OCI-LY7 (cell line): Measurements from ENCODE around the gene ANTKMT. TPM values are rescaled to one million over a fixed set of nuclear protein-coding genes. Genes with fewer than 3 reads are reported as not detected.
A peak's percentile ranks its signal among the peaks of the same experiment; 100 is the strongest.

Experiments
- BruUV-seq: library from RNA; stranded (reverse); fragments of 400-500 nt; replicated peaks from 2 replicates; lab custom pipeline; 2021; lab: Mats Ljungman, UMichigan
- CTCF ChIA-PET: fragments of 300-600 bp; sonication (Branson Sonifier 250); formaldehyde crosslinking; loops from one replicate; lab custom pipeline; 2022; ENCODE audit warnings: antibody characterized with exemption; ENCODE audit not compliant: unreplicated experiment; lab: Charles Lee
- POLR2A ChIA-PET: fragments of 300-600 bp; sonication (Branson Sonifier 250); formaldehyde crosslinking; loops from one replicate; lab custom pipeline; 2022; ENCODE audit warnings: antibody characterized with exemption; lab: Charles Lee
- DNase-seq: peaks from one replicate; pipeline ENCODE4 v3.0.0-alpha.2; 2015; ENCODE audit warnings: low spot score
- H2AFZ ChIP-seq: fragments of 200-600 bp; sonication (generic), shearing (Covaris generic); 2 replicates; pipeline ENCODE4 v1.6.1; 2014; ENCODE audit warnings: mild to moderate bottlenecking, antibody characterized with exemption, low read length, moderate library complexity
- H3K27ac ChIP-seq: fragments of 200-600 bp; sonication (generic); 2 replicates; pipeline ENCODE4 v1.5.1; 2014; ENCODE audit warnings: mixed run types, low read depth, mild to moderate bottlenecking, moderate library complexity, low read length, inconsistent platforms; ENCODE audit not compliant: poor library complexity, severe bottlenecking
- H3K36me3 ChIP-seq: fragments of 200-600 bp; sonication (generic); 2 replicates; pipeline ENCODE4 v1.6.1; 2014; ENCODE audit warnings: mild to moderate bottlenecking, antibody characterized with exemption, low read length, moderate library complexity, mixed read lengths; ENCODE audit not compliant: insufficient read depth
- H3K4me1 ChIP-seq: fragments of 200-600 bp; sonication (generic); 2 replicates; pipeline ENCODE4 v1.5.1; 2014; ENCODE audit warnings: mild to moderate bottlenecking, low read length; ENCODE audit not compliant: insufficient read depth, poor library complexity, severe bottlenecking
- H3K4me2 ChIP-seq: fragments of 200-600 bp; sonication (generic); 2 replicates; pipeline ENCODE4 v1.6.1; 2014; ENCODE audit warnings: mild to moderate bottlenecking, low read length
- H3K4me3 ChIP-seq: fragments of 200-600 bp; sonication (generic); 2 replicates; pipeline ENCODE4 v1.5.1; 2014; ENCODE audit warnings: mild to moderate bottlenecking, low read depth, low read length; ENCODE audit not compliant: poor library complexity, severe bottlenecking
- H3K79me2 ChIP-seq: fragments of 200-600 bp; sonication (generic); 2 replicates; pipeline ENCODE4 v1.6.1; 2016; ENCODE audit warnings: low read depth, mild to moderate bottlenecking, low read length, moderate library complexity, mixed read lengths; ENCODE audit not compliant: insufficient read depth
- H3K9me2 ChIP-seq: fragments of 200-600 bp; sonication (generic); 2 replicates; pipeline ENCODE4 v1.6.1; 2016; ENCODE audit warnings: mild to moderate bottlenecking, low read length, mixed read lengths; ENCODE audit not compliant: insufficient read depth
- H3K9me3 ChIP-seq: fragments of 200-600 bp; sonication (generic); 2 replicates; pipeline ENCODE4 v1.6.1; 2014; ENCODE audit warnings: mild to moderate bottlenecking, mixed run types, low read length, mixed read lengths
- H4K20me1 ChIP-seq: fragments of 200-600 bp; sonication (generic); 2 replicates; pipeline ENCODE4 v1.6.1; 2014; ENCODE audit warnings: mild to moderate bottlenecking, antibody characterized with exemption, low read length, moderate library complexity, mixed read lengths; ENCODE audit not compliant: insufficient read depth
- CTCF ChIP-seq: fragments of 200-600 bp; sonication (generic); conservative IDR thresholded peaks from 2 replicates; pipeline ENCODE4 v1.5.1; 2014; ENCODE audit warnings: mild to moderate bottlenecking, antibody characterized with exemption, low read length, moderate library complexity, mixed read lengths
- EZH2phosphoT487 ChIP-seq: fragments of 200-600 bp; sonication (generic); IDR thresholded peaks from 2 replicates; pipeline ENCODE4 v1.6.1; 2018; ENCODE audit warnings: low read depth, borderline replicate concordance, mild to moderate bottlenecking, mixed run types, antibody characterized with exemption, low read length, moderate library complexity, mixed read lengths
- intact Hi-C: fragments of 100-400 bp; cut with micrococcal nuclease; formaldehyde crosslinking; loops from one replicate; pipeline ENCODE4 v1.10.0; 2022; ENCODE audit not compliant: unreplicated experiment
- total RNA-seq, 2 experiments: library from RNA; depleted of rRNA in 1 of 2; stranded (reverse); fragments of >200 nt in 1 of 2; shearing (Covaris generic) in 1 of 2; gene quantifications; 2 replicates each; pipeline ENCODE4 v1.2.3, GENCODE V29; 2014 to 2022

ANTKMT gene
- total RNA-seq, 2 experiments from 2014 or later, result 46.5 to 51.3 TPM

DNA sequence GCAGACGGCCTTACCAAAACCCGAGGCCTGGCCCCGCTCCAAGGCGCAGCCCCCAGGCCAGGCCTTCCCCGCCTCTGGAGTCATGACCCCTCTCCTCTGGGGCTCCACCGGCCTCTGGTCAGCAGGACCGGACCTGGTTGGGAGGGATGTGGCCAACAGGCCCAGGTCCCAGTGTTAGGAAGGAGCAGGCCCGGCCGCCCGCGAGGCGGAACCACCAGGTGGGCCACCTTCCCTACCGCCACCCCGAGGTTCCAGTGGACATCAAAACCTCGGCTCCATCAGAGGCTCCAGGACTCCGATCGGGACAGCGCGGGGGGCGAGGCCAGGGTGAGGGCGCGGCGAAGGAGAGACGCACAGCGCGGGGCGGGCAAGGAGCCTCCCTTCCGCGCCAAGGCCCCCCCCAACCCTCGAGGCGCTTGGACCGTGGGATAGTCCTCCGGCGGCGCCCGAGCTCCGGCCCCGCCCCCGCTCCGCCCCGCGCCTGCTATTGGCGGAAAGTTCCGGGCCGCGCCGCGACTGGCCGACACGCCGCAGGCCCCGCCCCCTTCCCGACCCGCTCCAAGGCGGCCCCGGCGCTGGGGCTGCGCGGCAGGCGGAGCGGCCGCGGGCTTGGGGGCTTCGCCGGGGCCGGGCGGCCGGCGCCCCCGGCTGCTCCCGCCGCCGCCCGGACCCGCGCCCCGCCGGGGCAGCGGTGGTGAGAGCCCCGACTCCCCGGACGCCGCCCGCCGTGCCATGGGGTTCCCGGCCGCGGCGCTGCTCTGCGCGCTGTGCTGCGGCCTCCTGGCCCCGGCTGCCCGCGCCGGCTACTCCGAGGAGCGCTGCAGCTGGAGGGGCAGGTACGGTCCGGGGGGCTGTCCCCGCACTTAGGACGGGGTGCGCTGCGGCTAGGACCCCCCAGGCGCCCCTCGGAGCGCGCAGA lies 6.1 kb upstream of the ANTKMT start, which contains the start of gene METRN:
TSS of gene METRN (plus strand) at position 561 of the 919 bp plus-strand sequence. CDS start at position 733, 172 bp downstream.
- H3K79me2 ChIP-seq, result no peaks in the 10 kb centered on the region
- H4K20me1 ChIP-seq, result no peaks in the 10 kb centered on the region
- BruUV-seq, result no TSS peak
- no peak within 1 kb of the TSS for H2AFZ ChIP-seq
- peak within 1 kb of the TSS; percentile 65 for H3K4me3 ChIP-seq
- peaks cover 33% of the 10 kb centered on the region for H3K4me1 ChIP-seq
- TF ChIP-seq CTCF (no peak), EZH2phosphoT487 (no peak)
- no peaks in the 10 kb centered on the region for H3K9me2 ChIP-seq
- H3K36me3 ChIP-seq, result no peaks in the 10 kb centered on the region
- H3K4me2 ChIP-seq, result peak within 1 kb of the TSS; percentile 69
- peak; percentile 89 for DNase-seq
- no peaks in the 10 kb centered on the region for H3K9me3 ChIP-seq
- CTCF ChIA-PET, result no interaction called here
- no peak within 1 kb of the TSS for H3K27ac ChIP-seq
- intact Hi-C loops, result no loop called here
- POLR2A ChIA-PET, result interaction anchor here (0.5 to 2.0 kb wide), 4 partner anchors 13 to 997 kb away, joined by 3 to 8 read pairs (median 4); partner anchors contain the start of genes CHTF18 and RPUSD1

DNA sequence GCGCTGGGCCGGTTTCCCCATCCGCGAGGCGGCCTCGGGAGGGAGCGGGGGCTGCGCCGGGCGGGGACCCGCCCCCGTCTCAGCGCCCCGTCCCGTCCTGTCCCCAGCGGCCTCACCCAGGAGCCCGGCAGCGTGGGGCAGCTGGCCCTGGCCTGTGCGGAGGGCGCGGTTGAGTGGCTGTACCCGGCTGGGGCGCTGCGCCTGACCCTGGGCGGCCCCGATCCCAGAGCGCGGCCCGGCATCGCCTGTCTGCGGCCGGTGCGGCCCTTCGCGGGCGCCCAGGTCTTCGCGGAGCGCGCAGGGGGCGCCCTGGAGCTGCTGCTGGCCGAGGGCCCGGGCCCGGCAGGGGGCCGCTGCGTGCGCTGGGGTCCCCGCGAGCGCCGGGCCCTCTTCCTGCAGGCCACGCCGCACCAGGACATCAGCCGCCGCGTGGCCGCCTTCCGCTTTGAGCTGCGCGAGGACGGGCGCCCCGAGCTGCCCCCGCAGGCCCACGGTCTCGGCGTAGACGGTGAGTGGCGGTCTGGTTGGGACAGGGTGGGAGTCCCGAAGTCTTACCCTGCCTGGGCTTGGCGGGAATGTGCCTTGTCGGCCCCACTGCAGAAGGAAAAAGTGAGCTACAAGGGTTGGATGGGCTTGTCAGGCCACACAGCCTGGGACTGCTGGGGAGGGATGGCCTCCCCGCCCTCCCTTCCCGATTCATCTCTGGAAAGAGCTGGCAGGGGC lies 5.3 kb upstream of the ANTKMT start:
- DNase-seq, result peak; percentile 56
- POLR2A ChIA-PET, result interaction anchor here (0.6 to 2.0 kb wide), 4 partner anchors 12 to 996 kb away, joined by 3 to 8 read pairs (median 4); partner anchors contain the start of genes CHTF18 and RPUSD1
- Histone ChIP-seq H3K27ac (no peak overlapping the region), H3K4me2 (peak overlapping the region; percentile 69), H3K4me1 (peaks cover 36% of the 10 kb centered on the region), H3K4me3 (peak overlapping the region; percentile 65), H4K20me1 (no peaks in the 10 kb centered on the region), H3K79me2 (no peaks in the 10 kb centered on the region), H3K36me3 (no peaks in the 10 kb centered on the region), H2AFZ (no peak overlapping the region), H3K9me2 (no peaks in the 10 kb centered on the region), H3K9me3 (no peaks in the 10 kb centered on the region)
- BruUV-seq, result no TSS peak
- TF ChIP-seq CTCF (peak; percentile 54), EZH2phosphoT487 (no peak)
- CTCF ChIA-PET, result interaction anchor here (0.6 to 1.0 kb wide), 5 partner anchors 33 to 261 kb away, joined by 3 to 16 read pairs (median 4); partner anchors contain the start of genes CHTF18 and RPUSD1
- intact Hi-C loops, result no loop called here
